Measurements from ENCODE around the gene SPNS2. TPM values are rescaled to one million over a fixed set of nuclear protein-coding genes. Genes with fewer than 3 reads are reported as not detected.

Gene SPNS2, protein sequence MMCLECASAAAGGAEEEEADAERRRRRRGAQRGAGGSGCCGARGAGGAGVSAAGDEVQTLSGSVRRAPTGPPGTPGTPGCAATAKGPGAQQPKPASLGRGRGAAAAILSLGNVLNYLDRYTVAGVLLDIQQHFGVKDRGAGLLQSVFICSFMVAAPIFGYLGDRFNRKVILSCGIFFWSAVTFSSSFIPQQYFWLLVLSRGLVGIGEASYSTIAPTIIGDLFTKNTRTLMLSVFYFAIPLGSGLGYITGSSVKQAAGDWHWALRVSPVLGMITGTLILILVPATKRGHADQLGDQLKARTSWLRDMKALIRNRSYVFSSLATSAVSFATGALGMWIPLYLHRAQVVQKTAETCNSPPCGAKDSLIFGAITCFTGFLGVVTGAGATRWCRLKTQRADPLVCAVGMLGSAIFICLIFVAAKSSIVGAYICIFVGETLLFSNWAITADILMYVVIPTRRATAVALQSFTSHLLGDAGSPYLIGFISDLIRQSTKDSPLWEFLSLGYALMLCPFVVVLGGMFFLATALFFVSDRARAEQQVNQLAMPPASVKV
- 0.71 and 2.3 TPM in 2 replicates for total RNA-seq (2014; rRNA removed; shearing (Covaris generic); ENCODE audit: low replicate concordance)

DNA sequence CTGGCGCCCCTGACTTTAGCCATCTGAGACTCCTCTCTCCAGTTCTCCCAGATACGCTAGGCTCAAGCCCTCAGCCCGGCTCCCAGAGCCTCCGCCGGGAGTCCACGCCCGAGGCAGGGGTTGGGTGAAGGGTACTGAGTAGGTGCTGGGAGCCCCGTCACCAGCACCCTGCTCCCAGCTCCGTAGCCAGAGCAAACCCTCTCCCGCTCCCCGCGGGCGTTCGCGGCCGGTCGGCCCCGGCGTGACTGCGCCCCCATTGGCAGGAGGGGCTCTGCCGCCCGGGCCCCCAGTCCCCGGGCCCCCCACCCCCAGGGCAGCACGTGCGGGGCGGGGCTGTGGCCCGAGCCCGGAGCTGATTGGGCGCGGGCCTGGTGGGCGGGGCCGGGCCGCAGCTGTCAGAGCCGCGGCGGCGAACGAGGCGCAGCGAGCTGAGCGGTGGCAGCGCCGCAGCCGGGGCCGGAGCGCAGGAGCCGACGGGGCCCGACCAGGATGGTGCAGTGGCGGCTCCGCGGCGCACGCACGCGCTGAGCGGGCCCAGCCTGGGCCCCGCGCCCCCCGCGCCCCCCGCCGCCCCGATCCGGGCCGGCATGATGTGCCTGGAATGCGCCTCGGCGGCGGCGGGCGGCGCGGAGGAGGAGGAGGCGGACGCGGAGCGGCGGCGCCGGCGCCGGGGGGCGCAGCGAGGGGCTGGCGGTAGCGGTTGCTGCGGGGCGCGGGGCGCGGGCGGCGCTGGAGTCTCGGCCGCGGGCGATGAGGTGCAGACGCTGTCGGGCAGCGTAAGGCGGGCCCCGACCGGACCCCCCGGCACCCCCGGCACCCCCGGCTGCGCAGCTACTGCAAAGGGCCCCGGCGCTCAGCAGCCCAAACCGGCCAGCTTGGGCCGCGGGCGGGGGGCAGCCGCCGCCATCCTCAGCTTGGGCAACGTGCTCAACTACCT is at the start of gene SPNS2:
Gene SPNS2, plus strand, starts transcription at position 421 of the 937 bp plus-strand sequence. Its CDS starts 167 bp downstream, at position 588.
- peak; percentile 44 for DNase-seq (ENCODE audit: low read depth)

DNA sequence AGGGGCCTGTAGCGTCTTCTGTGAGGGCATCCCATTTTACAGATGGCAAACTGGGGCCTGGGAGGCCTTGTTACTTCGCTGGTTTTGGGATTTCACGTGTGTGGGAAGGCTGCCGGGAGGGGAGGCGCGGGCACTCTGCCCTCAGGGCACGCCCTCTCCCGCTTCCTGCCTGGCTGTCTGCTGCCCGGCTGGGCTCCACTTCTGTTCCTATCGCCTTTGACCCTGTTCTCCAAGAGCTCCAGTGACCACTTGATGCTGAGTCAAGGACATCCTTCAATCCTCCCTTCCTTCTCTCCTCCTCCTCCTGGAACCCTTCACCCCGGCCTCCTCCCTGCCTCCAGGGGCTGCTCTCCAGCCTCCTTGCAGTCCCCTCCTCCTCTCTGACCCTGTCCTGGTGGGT is 48.9 kb upstream of the SPNS2 start:
- no peak for DNase-seq (ENCODE audit: low read depth)
- in situ Hi-C loops (cut with HindIII; ENCODE audit: low pct_unique_long_range_greater_than_20kb, low sequenced_read_pairs), result no loop called here

More for the DNA sequence above, at the start of gene SPNS2:
- in situ Hi-C loops (cut with HindIII; ENCODE audit: low pct_unique_long_range_greater_than_20kb, low sequenced_read_pairs), result no loop called here

DNA sequence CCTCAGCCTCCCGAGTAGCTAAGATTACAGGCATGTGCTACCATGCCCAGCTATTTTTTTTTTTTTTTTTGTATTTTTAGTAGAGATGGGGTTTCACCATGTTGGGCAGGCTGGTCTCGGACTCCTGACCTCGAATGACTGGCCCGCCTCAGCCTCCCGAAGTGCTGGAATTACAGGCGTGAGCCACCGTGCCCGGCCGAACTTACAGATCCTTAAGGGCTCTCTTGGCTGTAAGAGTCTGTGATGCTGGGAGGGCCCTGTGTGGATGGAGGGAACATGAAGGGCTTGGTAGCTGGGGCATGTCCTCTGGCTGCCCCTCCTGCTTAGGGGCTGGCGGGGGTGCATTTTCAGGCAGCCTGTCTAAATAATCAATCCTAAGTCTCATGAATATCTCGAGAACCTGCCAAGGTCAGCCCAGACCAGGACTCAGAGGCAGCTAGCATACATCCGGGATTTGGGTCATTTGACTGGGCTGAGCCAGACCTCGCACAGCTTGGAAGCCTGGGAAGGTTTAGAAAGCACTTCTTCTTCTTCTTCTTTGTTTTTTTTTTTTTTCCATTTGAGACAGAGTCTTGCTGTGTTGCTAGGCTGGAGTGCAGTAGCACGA is 47.9 kb upstream of the SPNS2 start:
- in situ Hi-C loops (cut with HindIII; ENCODE audit: low pct_unique_long_range_greater_than_20kb, low sequenced_read_pairs), result no loop called here
- DNase-seq (ENCODE audit: low read depth), result no peak

DNA sequence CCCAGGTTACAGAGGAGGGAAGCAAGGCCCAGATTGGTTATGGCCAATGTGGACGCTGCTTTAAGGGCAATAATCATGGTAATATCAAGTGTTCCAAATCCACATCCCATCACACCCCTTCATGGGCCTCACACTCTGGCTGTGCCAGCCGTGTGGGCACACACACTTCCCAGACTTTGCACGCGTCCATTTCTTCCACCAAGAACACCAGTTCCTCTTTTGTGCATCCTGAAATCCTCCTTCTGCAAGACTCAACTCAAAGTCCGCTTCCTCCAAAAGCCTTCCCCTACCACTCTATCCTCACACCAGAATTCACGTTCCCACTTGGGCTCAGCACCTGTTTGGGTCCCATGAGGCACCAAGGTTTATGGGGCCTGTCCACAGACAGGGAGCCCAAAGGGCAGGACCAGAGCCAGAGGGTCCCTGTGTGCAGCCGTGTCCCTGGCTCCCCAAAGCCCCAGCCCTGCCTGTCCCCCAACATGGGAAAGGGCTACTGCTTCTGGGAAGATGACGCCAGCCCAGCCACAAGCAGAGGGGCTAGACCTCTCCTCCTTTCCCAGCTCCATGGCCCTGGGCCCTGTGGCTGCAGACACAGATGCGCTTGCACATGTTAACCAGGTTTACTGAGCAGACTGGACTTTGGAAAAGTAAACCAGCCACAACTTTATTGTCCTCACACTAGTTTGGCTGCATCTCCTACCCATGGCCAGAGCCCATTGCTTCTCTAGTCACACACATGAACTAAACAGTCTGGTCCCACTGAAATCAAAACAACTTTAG is 44.7 kb upstream of the SPNS2 start:
- in situ Hi-C loops (cut with HindIII; ENCODE audit: low pct_unique_long_range_greater_than_20kb, low sequenced_read_pairs), result no loop called here
- DNase-seq (ENCODE audit: low read depth), result no peak

DNA sequence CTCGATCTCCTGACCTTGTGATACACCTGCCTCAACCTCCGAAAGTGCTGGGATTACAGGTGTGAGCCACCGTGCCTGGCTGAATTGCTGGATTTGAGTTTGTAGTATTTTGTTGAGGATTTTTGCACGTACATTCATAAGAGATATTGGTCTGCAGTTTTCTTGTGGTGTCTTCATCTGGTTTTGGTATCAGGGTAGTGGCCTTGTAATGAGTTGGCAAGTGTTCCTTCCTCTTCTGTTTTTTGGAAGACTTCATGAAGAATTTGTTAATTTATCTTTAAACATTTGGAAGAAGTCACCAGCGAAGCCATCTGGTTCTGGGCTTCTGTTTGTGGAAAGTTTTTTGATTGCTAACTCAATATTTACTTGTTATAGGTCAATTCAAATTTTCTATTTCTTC is 38.0 kb upstream of the SPNS2 start:
- in situ Hi-C loops (cut with HindIII; ENCODE audit: low pct_unique_long_range_greater_than_20kb, low sequenced_read_pairs), result no loop called here
- no peak for DNase-seq (ENCODE audit: low read depth)

DNA sequence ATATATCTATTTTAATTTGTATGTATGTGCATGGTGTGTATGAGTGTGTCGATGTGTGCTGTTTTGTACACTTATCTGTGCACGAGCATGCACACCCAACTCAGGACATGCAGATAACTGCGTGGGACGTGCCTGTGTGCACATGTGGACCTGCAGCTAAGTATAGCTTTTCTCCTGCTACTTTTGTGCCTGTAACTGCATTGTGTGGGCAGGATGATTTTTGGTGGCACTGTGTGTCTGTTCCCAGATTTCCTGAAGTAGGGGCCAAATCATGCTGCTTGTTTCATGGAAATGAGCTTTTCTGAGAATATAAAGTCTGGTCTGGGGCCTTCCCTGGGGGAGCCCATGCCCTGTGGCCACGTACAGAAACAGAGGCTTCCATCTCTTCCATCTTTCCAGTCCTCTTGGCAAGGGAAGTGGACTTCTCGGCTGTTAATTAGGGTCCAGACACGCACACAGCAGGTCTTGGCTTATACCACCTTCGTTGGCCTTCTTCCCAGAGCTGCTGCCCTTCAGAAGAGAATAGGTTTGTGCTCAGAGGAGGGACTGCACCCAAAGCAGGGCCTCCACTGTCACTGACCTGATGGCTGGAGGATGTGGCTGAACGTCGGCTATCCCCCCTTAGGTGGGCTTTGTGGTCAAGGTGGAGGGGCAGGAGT is 34.7 kb upstream of the SPNS2 start:
- in situ Hi-C loops (cut with HindIII; ENCODE audit: low pct_unique_long_range_greater_than_20kb, low sequenced_read_pairs), result no loop called here
- no peak for DNase-seq (ENCODE audit: low read depth)

DNA sequence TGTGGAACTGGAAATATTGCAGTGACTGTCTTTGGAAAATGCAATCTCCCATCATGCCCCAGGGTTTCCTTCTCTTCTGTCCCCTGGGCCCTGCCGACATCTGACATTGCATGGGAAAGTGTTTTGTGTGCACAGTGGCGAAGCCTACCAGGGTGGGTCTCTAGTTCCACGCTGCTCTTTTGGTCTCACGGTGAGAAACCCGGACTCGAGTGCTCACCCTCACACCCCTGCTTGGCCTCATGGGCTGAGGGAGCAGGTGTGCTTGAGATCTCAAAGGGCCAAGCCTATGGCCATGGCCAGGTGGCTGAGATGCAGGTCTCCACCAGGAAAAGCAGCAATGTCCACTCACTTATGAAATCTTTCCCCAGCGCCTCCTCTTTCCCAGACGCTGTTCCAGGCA is 32.9 kb upstream of the SPNS2 start:
- in situ Hi-C loops (cut with HindIII; ENCODE audit: low pct_unique_long_range_greater_than_20kb, low sequenced_read_pairs), result no loop called here
- no peak for DNase-seq (ENCODE audit: low read depth)

DNA sequence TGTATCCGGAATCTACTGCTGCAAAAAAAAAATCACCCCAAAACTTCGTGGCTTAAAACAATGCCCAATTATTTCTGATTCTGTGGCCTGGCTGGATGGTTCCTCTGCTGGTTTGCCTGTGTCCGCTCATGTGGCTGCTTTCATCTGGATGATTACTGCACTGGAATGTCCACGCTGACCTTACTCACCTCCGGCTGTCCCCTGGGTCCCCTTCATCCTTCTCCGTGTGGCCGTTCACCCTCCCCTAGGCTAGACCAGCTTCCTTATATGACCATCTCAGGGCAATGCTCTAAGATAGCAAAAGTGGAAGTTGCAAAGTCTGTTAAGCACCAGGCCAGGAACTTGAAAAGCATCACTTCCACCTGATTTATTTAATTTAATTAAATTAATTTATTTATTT is 31.4 kb upstream of the SPNS2 start:
- no peak for DNase-seq (ENCODE audit: low read depth)
- in situ Hi-C loops (cut with HindIII; ENCODE audit: low pct_unique_long_range_greater_than_20kb, low sequenced_read_pairs), result no loop called here

DNA sequence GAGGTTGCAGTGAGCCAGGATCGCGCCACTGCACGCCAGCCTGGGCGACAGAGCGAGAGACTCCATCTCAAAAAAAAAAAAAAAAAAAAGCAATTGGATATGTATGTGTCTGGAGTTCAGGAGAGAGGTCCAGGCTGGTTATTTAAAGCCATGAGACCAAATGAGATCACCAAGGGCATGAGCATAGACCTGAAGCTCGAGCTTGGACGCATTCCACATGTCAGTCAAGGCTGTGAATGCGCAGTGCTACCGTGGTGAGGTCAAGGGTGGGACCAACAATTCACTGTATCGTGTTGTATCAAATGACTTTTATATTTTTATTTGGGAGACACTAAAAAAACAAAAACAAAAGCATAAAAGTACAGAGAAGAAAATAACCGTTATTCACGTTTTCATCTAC is 29.1 kb upstream of the SPNS2 start:
- no peak for DNase-seq (ENCODE audit: low read depth)
- in situ Hi-C loops (cut with HindIII; ENCODE audit: low pct_unique_long_range_greater_than_20kb, low sequenced_read_pairs), result no loop called here

DNA sequence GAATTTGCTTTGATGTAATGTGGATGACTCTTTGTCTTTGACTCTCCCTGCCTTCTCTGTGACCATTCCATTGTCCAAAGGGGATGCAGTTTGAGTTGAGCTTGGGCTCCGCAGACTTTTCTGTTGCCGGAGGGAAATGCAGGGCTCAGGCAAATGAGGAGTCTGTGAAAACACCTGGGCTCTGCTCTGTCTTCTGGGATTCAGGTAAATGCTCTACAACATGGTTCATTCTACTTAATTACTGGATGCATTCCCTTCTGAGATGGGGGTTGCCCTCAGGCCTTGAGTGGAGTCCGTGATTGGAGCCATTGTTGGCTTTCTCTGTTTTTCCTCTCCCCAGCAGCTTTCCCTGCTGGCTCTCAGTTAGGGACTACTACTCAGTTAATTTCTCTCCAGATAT is 26.4 kb upstream of the SPNS2 start:
- in situ Hi-C loops (cut with HindIII; ENCODE audit: low pct_unique_long_range_greater_than_20kb, low sequenced_read_pairs), result no loop called here
- DNase-seq (ENCODE audit: low read depth), result no peak

DNA sequence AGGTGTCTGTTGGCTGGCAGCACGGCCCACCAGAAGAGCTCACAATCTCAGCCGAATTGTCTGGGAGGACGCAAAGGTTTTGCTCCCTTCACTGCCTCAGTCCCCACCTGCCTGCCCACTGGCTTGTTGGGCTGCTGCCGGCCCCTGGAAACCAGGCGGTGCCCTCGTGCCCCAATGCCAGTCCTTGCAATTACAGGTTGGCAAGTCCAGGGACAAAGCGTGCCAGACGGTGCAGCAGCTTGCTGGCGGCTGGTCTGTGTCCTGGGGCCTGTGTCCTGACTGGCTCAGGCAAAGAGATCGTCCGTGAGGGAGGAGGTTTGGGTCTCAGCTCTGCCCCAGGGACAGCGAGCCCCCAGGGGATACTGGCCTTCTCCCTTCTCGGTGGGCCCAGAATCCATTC is 24.6 kb upstream of the SPNS2 start:
- in situ Hi-C loops (cut with HindIII; ENCODE audit: low pct_unique_long_range_greater_than_20kb, low sequenced_read_pairs), result no loop called here
- no peak for DNase-seq (ENCODE audit: low read depth)

DNA sequence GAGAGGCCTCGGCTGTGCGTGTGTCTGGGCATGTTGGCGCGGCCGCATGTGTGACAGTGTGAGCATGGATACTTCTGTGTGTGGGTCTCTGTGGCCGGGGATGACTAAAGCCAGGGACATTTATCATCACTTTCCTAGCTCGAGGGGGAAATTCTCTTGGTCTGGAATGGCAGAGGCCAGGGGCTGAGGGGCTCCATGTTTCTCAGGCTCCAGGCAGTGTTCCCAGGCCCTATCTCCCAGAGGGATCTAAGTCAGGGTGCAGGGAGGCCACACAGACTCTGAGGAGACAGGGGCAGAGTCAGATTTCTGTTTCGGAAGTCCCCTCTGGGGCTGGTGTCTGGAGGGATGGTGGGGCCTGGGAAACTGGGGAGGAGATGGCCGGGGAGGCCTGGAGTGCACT is 23.7 kb upstream of the SPNS2 start:
- DNase-seq (ENCODE audit: low read depth), result no peak
- in situ Hi-C loops (cut with HindIII; ENCODE audit: low pct_unique_long_range_greater_than_20kb, low sequenced_read_pairs), result no loop called here

DNA sequence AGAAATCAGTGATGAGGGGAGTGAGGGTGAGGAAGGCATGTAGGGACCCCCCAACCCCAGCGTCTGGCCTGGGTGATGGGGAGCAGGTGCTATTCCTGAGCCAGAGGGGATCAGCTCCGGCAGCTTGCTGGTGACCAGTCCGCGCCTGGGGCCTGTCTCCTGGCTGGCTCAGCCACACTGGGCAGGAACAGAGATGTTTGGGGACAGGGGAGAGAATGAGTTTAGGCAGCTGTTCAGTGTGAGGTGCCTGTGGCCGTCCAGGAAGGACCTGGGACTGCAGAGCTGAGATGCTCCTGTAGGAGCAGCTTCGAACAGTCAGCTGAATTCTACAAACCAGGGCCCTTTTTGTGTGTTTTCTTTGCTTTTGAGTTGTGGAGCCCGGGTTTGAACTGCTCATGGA is 23.2 kb upstream of the SPNS2 start:
- DNase-seq (ENCODE audit: low read depth), result no peak
- in situ Hi-C loops (cut with HindIII; ENCODE audit: low pct_unique_long_range_greater_than_20kb, low sequenced_read_pairs), result no loop called here

DNA sequence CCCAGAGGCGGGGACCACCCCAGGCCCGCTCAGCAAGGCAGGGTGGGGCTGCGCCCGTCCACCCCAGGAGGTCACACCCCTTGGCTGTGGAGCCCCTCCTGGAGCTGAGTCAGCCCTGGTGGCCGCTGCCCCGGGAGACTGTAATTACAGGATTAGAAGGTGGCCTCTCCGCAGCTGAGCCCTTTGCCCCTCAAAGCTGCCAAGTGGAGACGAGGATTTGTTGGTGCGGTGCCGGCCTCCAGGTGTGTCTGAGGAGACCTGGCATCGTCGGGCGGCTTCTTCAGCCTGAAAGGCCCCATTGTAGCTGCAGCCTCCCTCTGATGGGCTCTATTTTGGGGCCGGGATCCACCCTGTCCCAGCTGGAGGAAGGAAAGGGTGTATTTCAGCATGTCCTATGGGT is 22.7 kb upstream of the SPNS2 start:
- in situ Hi-C loops (cut with HindIII; ENCODE audit: low pct_unique_long_range_greater_than_20kb, low sequenced_read_pairs), result no loop called here
- no peak for DNase-seq (ENCODE audit: low read depth)

DNA sequence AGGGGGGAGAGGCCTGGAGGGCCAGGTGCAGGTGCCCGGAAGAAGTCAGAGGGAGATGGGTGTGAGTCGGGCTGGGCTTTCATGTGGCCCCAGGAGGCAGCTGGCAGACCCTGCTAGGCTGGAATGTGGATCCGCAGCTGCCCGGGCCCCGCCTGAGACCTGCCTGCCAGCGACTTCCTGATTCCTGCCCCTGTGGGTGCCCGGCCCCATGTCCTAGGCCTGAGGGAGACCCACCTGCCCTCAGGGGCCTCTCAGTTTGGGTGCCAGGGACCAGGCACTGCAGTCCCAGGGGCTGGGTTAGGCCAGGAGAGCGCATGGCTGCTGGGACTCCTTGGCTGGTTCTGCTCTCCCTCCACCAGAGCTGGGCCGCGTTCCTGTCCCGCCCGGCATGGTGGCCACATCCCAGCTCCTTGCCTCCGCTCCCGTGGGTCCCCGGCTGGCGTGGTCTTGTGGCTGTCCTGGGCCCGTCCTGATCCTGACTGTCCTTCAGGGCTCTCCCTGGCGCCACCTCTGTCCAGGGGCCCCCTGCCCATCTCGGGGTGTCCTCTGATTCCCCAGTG is 22.1 kb upstream of the SPNS2 start:
- in situ Hi-C loops (cut with HindIII; ENCODE audit: low pct_unique_long_range_greater_than_20kb, low sequenced_read_pairs), result no loop called here
- no peak for DNase-seq (ENCODE audit: low read depth)

DNA sequence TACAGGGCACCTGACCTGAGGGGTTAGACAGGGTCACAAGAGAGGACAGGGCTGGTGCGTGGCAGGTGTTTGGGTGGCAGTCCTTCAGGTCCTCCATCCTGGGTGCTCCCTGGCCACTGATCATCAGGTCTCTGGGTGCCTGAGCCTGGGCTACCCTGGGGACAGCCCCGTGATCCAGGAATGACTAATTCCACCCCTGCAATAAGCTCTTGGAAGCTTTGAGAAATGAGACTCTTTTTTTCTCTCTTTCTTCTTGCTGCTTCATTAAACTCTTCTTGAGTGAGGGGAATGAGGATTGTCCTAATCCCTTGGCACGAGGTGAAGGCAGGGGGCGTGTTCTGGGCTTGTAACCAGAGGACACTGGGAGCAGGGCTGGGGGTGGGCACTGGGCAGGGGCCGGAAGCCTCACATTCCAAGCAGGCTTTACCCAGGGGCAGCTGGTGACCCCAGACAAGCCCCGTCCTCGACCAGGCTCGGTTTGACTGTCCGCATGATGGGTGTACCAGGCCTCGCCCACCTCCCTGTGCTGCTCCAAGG is 21.4 kb upstream of the SPNS2 start:
- DNase-seq (ENCODE audit: low read depth), result no peak
- in situ Hi-C loops (cut with HindIII; ENCODE audit: low pct_unique_long_range_greater_than_20kb, low sequenced_read_pairs), result no loop called here

DNA sequence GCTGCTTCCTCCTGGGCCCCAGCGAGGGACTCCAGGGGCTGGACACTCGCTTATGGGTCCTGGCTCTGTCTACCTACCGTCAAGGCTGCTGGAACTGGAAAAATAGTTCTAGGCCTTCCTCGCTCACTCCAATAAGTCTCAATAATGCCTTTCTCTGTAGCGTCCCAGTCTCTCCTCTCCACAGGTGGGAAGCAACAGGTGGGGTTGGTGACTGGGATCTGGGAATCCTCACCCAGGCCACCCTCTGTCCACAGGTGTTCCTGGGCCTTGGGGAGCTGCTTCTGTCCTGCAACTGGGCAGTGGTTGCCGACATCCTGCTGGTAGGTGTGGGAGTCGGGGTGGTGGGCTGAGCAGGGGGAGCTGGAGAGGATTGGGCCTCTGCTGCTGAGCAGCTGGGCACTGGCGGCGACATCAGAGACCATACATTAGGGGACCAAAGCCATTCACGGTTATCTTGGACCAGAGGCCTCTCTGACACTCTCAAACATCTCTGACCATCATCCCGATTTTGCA is 20.3 kb upstream of the SPNS2 start:
- in situ Hi-C loops (cut with HindIII; ENCODE audit: low pct_unique_long_range_greater_than_20kb, low sequenced_read_pairs), result no loop called here
- DNase-seq (ENCODE audit: low read depth), result no peak

Measured in Caki2 (cell line).